Hepatocyte (in vitro differentiated cells): ENCODE measurements around the gene JARID2. TPM values are rescaled to one million over a fixed set of nuclear protein-coding genes. Genes with fewer than 3 reads are reported as not detected.

ENCODE experiments used
- DNase-seq: peaks from one replicate; pipeline ENCODE4 v3.0.0-alpha.2; 2016; ENCODE audit warnings: low spot score
- H2AFZ ChIP-seq: fragments of 200-600 bp; sonication (generic); 2 replicates; pipeline ENCODE4 v1.6.0; 2016; ENCODE audit warnings: antibody characterized with exemption, mild to moderate bottlenecking
- H3K27ac ChIP-seq: fragments of 200-600 bp; sonication (generic); 2 replicates; pipeline ENCODE4 v1.5.1; 2016; ENCODE audit warnings: mild to moderate bottlenecking
- H3K27me3 ChIP-seq: fragments of 200-600 bp; sonication (generic); 2 replicates; pipeline ENCODE4 v1.6.1; 2016
- H3K36me3 ChIP-seq: fragments of 200-600 bp; sonication (generic); replicated peaks from 2 replicates; pipeline ENCODE4 v1.5.1; 2016; ENCODE audit warnings: low read depth; ENCODE audit not compliant: insufficient read depth
- H3K4me1 ChIP-seq: fragments of 200-600 bp; sonication (generic); 2 replicates; pipeline ENCODE4 v1.5.1; 2016; ENCODE audit warnings: mild to moderate bottlenecking, moderate library complexity; ENCODE audit not compliant: insufficient read depth
- H3K4me2 ChIP-seq: fragments of 200-600 bp; sonication (generic); 2 replicates; pipeline ENCODE4 v1.6.0; 2016
- H3K4me3 ChIP-seq: fragments of 200-600 bp; sonication (generic); 2 replicates; pipeline ENCODE4 v1.5.1; 2016; ENCODE audit warnings: mild to moderate bottlenecking
- H3K79me2 ChIP-seq: fragments of 200-600 bp; sonication (generic); 2 replicates; pipeline ENCODE4 v1.6.0; 2017; ENCODE audit warnings: mild to moderate bottlenecking
- H3K9me2 ChIP-seq: fragments of 200-600 bp; sonication (generic); replicated peaks from 2 replicates; pipeline ENCODE4 v1.6.0; 2017; ENCODE audit warnings: mild to moderate bottlenecking; ENCODE audit not compliant: insufficient read depth
- H3K9me3 ChIP-seq: fragments of 200-600 bp; sonication (generic); 2 replicates; pipeline ENCODE4 v1.5.1; 2016; ENCODE audit warnings: low read depth, mild to moderate bottlenecking
- H4K20me1 ChIP-seq: fragments of 200-600 bp; sonication (generic); 2 replicates; pipeline ENCODE4 v1.6.0; 2016; ENCODE audit warnings: mild to moderate bottlenecking; ENCODE audit not compliant: insufficient read depth, poor library complexity, severe bottlenecking
- CTCF ChIP-seq: fragments of 200-600 bp; sonication (generic); IDR thresholded peaks from 2 replicates; pipeline ENCODE4 v1.5.1; 2016; ENCODE audit warnings: antibody characterized with exemption, mild to moderate bottlenecking; ENCODE audit not compliant: poor library complexity
- EZH2 ChIP-seq: fragments of 200-600 bp; sonication (generic); IDR thresholded peaks from 2 replicates; pipeline ENCODE4 v1.6.1; 2016; ENCODE audit warnings: antibody characterized with exemption, mild to moderate bottlenecking, borderline replicate concordance
- EZH2phosphoT487 ChIP-seq: fragments of 200-600 bp; sonication (generic); IDR thresholded peaks from one replicate; pipeline ENCODE4 v1.6.1; 2018; ENCODE audit warnings: antibody characterized with exemption, mild to moderate bottlenecking, low read depth, moderate library complexity; ENCODE audit not compliant: unreplicated experiment, severe bottlenecking
- WGBS: methylation state at CpG from one replicate; pipeline ENCODE4 v1.1.6; 2016; ENCODE audit warnings: low lambda C conversion rate; ENCODE audit errors: missing lambda C conversion rate; 5-methylcytosine and 5-hydroxymethylcytosine counted together
- polyA plus RNA-seq: library from polyadenylated mRNA; unstranded; fragments of >200 nt; fragmentation: Nextera tagmentation; extraction: Ambion mirVana; gene quantifications from 2 replicates; pipeline ENCODE4 v1.2.1, GENCODE V29; 2016
- total RNA-seq: library from RNA; depleted of rRNA; stranded (reverse); fragments of >200 nt; gene quantifications from 2 replicates; pipeline ENCODE4 v1.2.3, GENCODE V29; 2014

JARID2 gene
- total and polyA plus RNA-seq, 2 experiments from 2014 or later = 4.6 to 11.6 TPM

- H3K79me2 ChIP-seq = no peaks in the 10 kb centered on the region
- no peaks in the 10 kb centered on the region for H4K20me1 ChIP-seq
- H3K4me1 ChIP-seq = no peaks in the 10 kb centered on the region
- H3K27ac ChIP-seq = no peak overlapping the region
- H3K9me3 ChIP-seq = no peaks in the 10 kb centered on the region
- 94% methylated on average over 8 of the region's 9 CpGs for WGBS
- no peaks in the 10 kb centered on the region for H3K36me3 ChIP-seq
- H3K27me3 ChIP-seq = no peaks in the 10 kb centered on the region
- H2AFZ ChIP-seq = no peak overlapping the region
- H3K9me2 ChIP-seq = no peaks in the 10 kb centered on the region
- no peak for DNase-seq
- no peak overlapping the region for H3K4me3 ChIP-seq
- no peak overlapping the region for H3K4me2 ChIP-seq
- no peak for TF ChIP-seq EZH2
- no peak for TF ChIP-seq EZH2phosphoT487
- TF ChIP-seq CTCF = no peak
Measured at GRCh38 chr6:15522026-15522425, 276.2 kb downstream of the JARID2 start.

GRCh38 chr6:15522427-15522826, 276.6 kb downstream of the JARID2 start:
- no peaks in the 10 kb centered on the region for H3K27me3 ChIP-seq
- DNase-seq = no peak
- H3K4me1 ChIP-seq = no peaks in the 10 kb centered on the region
- no peak overlapping the region for H3K4me2 ChIP-seq
- no peak overlapping the region for H2AFZ ChIP-seq
- no peak for TF ChIP-seq EZH2
- TF ChIP-seq EZH2phosphoT487 = no peak
- no peak for TF ChIP-seq CTCF
- no peaks in the 10 kb centered on the region for H3K9me2 ChIP-seq
- no peaks in the 10 kb centered on the region for H3K36me3 ChIP-seq
- no peaks in the 10 kb centered on the region for H4K20me1 ChIP-seq
- H3K9me3 ChIP-seq = no peaks in the 10 kb centered on the region
- WGBS = 95% methylated on average over 6 of the region's 6 CpGs
- H3K27ac ChIP-seq = no peak overlapping the region
- no peak overlapping the region for H3K4me3 ChIP-seq
- no peaks in the 10 kb centered on the region for H3K79me2 ChIP-seq

- Histone ChIP-seq H2AFZ (no peak overlapping the region), H3K27ac (no peak overlapping the region), H3K9me3 (no peaks in the 10 kb centered on the region), H4K20me1 (no peaks in the 10 kb centered on the region), H3K4me3 (no peak overlapping the region), H3K27me3 (no peaks in the 10 kb centered on the region), H3K4me1 (no peaks in the 10 kb centered on the region), H3K4me2 (no peak overlapping the region), H3K79me2 (no peaks in the 10 kb centered on the region), H3K36me3 (no peaks in the 10 kb centered on the region), H3K9me2 (no peaks in the 10 kb centered on the region)
- no peak for DNase-seq
- 94% methylated on average over 16 of the region's 16 CpGs for whole genome bisulfite sequencing
- TF ChIP-seq CTCF (no peak), EZH2phosphoT487 (no peak), EZH2 (no peak)
Measured at GRCh38 chr6:15522856-15523529, 277.1 kb downstream of the JARID2 start.
